NCI-H526 (cell line): ENCODE data around the gene ADARB2.

Experiments used
- DNase-seq, 2 experiments: peaks; one replicate each; lab custom pipeline; 2025; lab: John Stamatoyannopoulos, UW

ADARB2 gene

DNA sequence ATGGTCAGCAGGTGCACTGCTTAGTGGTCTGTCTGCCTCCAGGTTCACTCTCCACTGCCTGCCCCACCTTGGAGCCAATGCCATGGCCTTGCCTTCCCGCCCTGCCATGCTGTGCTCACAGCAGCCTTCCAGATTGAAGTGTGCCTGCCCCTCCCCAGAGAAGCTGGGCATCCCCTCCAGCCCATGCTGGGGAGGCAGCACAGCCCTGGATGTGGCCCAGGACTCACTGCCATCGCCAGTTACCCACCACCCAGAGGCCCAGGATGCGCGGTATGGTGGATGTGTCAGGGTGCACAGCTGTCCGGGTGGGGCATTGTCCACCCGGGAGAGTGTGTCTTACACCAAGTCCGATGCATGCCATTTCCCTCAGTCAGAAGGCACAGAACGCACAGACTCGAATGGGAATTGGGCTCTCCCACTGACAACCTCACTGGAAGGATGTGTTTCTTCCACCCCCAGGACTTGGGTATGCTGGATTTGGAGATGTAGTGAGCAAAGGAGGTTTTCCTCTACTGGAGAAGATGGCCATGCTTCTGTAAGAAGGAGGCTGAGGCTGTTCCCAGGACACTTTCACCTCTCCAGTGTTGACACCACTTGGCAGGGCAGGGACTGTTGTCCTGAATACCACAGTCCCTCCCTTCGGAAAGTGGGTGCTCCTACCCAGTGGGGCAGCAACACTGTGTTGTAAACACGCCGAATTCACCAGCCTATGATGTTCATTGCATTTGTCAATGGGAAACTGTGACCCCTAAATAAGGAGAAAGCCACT is 122.0 kb downstream of the ADARB2 start:
- no peak for DNase-seq

DNA sequence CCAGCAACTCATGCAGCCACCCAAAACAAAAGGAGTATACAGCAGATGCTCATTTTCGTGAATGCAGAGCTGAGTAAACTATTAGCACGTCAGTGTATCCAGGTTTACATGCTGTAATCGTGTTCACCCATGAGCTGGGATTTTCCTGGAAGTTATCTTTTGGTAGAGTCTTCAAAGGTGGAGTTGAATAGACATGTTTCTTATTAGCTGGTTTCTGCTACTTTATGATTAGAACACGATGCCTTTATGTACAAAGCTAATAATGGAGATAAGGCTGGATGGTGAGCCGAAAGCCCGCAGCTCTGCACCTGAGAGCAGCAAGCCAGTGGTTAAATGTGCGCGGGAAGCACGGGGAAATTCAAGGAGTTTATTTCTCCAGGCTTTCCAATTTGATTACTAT is 123.8 kb downstream of the ADARB2 start:
- DNase-seq: no peak

DNA sequence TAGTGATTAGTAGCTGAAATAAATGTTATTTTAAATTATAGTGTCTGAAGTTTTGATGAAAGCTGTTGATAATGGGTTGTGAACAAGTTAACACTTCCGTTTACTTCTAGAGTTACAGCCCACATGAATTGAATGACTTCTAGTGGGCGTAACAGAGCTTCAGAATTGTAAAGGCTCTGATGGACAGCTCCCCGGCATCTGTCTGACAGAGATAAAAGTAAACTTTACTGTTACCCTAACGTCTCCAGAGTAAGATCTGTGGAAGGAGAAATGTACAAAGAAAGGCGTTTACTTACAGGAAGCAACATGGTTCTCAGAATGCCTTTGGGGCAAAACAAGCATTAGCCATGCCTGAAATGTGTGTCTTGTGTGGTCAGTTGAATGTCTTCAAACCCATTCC is 124.4 kb downstream of the ADARB2 start:
- no peak for DNase-seq

DNA sequence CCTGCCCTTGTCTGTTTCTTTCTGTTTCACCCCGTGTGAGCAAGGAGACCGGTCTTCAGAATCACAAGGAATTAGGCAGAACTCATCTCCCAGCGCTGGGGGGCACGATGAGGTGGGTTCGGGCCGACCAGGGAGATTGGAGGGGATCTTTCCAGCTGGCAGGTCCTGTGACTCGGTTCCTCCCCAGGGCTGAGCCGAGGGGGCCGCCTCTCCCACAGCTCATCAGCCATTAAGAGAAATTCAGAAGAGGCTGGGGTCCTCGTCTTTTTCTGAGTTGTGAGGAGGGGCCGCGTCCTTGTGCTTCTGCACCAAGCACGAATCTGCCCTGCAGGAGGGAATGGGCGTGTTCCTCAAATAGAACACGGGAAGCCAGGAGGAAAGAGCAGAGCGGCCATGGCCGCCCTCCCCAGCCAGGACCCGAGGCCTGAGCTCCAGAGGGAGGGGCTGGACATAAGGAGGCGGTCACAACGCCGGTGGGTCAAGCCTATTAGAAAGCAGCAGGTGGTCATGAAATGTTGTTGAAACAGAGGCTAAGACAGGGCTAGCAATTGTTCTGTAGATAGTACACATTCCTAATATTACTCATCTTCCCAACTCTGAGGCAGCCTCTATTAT is 125.3 kb downstream of the ADARB2 start:
- no peak for DNase-seq

DNA sequence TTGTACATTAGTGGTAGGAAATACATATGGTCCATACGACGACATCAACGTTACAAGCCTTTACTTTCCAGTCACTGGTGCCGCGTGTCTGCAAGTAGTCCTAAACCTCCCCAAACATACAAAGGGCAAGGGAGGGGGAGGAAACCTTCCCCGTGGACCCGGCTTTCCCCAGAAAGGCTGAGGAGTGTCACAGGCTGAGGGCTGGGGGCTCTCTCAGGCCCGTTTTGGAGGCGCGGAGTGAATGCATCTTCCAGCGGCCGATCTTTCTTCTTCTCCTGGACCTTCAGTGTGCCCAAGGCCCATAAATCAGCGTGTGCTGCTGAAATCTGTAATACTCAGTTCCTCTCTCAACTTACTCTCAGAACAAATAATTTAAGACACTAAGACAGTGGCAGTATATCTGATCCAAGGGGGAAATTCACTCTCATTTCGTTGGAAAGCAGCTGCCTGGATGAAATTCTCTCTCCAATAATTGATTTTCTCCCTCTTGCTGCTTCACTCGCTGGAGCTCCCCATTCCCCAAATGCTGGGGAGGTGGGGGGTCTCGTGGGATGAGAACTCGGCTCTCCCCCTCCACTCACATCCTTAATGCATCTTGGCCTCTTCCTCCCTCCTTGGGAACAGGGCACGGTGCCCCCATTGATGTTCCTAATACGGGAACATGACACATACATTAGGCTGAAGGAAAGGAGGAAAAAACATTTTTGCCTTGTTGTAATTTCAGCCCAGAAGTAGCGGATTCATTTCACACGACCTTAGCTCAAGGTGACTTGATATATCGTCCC is 126.1 kb downstream of the ADARB2 start:
- DNase-seq: no peak

DNA sequence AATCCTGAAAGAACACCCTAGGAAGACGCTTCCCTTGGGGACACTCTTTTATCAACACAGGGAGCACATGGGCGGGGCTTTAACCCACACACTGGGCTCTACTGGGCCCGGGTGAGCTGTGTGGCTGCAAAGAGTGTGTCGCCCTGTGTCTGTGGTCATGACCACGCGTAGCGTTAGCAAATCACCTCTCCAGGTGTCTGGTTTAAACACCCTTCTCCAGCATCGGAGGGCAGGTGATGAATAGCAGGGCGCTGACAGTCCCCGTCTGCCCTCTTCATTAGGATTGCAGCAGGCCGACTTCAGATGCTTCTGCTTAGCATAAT is 127.7 kb downstream of the ADARB2 start:
- DNase-seq: peak; percentile 33 to 67

DNA sequence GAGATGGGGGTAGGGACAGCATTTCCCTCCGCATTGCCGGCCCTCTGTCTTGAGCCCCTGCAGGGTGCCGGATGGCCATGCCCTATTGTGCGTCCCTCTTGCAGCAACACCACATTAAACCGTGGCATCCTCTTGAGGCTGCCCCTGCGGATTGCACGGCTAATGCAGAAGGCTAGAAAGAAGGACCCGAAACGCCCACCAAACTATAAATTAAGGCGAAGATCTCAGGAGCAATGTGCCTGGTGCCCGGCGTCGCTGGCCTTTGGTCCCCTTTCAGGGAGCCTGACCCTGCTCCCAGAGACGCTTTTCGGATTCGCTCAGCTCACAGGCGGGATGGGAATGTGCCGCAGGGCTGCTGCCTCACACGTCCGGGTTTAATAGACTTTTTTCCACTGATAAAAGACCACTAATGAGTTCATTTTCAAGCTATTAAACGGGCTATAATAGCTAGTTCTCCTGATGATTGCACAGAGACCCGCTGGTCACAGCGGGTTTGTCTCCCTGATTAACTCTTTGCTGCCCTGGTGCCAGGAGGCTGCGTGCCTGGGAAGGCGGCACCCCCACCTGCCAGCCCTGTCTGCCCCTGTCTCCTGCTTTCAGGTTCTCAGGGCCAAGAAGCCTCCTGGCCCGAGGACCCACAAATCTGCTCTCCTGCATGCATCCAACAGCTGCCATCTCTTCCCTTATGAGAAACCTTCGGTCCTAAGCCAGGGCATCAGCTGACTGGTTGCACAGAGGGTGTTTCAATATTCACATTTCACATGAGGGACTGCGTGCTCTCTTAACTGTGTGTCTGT is 128.3 kb downstream of the ADARB2 start:
- no peak for DNase-seq

DNA sequence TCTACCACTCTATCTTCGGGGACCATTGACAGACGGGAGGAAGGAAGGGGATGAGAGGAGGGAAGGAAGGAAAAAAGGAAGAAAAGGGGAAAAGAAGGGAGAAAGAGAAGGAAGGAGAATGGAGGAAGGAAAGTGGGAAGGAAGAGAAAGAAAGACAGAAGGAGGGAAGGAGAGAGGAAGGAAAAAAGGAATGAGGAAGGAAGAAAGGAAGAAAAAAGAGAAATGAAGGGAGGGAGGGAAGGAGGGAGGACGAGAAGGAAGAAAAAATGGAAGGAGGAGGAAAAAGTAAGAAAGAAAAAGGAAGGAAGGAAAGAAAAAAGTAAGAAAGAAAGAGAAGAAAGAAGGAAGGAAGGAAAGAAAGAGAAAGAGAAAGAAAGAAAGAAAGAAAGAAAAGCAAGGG is 128.9 kb downstream of the ADARB2 start:
- no peak for DNase-seq

DNA sequence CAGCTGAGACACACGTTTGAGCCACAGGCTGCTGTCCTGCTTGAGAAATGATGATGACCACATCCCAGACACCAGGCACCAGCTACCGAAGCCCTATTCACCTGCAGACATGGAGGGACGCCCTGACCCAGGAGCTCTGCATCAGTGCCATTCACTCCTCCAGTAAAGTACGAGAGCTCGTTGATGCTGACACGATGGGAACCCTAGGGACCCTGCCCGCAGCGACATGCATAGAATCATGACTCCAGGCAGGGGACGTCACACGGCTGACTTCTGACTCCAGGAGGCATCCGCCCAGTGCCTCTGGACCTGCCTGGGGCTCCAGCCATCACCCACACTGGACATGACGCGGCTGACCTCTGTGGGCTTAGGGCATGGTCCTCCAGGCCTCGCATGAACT is 129.9 kb downstream of the ADARB2 start:
- DNase-seq: no peak

DNA sequence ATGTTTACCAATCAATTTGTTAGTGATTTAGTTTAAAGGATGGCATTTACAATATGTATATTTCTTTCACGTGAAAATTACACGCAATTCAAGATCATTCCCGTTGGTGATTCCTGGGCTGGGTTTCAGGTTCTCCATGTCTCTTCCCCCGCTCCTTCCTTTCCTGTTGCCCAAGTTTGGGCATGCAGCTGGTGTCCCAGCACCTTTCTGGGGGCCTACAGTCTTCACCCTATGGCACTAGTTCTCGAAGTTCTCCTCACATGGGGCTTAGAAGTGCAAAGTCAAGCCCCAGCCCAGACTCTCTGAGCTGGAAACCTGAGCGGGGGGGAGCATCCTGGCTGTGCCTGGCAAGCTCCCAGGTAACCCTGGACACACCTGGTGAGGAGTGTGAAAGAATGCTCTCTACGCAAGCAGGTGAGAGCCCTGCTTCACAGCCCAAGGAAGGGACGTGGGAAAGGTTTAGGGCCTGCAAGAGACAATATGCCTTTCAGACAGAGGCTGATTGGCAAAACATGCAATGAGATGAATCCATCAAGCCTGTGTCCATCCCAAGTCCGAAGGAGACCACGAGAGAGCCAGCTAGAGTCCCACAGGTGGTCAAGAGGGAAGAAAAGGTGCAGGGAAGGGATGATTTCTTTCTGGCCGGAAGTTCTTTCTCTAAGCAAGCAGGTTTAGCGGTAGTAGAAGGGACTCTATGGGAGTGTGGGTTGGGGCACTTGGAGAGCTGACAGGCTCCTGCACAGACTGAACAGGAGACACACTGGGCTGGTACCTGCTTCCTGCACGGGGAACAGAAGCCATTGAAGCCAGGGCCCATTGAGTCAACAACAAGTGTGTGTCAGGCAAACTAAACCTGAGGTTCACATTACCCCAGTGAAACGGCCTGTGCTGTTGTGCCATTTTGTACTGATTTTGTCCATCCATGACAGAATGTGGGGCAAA is 131.1 kb downstream of the ADARB2 start:
- no peak for DNase-seq

DNA sequence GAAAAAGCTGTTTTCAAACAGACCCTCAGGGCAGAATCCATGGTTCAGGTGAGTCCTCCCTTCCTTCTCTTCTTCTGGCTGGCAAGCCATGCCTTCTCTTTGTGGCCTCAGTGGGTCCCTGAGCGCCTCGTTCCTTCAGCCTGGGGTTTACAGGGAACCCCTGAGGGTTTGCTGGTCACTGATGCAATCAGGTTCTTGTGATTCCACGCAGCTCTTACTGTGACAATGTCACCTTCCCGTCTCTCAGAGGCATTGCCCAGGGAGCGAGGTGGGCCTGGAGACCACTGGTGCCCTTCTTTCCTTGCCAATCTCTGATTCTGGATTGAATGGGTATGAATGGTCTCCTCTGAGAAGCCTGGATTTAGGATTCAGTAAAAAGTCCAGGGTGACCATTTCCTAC is 132.2 kb downstream of the ADARB2 start:
- no peak for DNase-seq

DNA sequence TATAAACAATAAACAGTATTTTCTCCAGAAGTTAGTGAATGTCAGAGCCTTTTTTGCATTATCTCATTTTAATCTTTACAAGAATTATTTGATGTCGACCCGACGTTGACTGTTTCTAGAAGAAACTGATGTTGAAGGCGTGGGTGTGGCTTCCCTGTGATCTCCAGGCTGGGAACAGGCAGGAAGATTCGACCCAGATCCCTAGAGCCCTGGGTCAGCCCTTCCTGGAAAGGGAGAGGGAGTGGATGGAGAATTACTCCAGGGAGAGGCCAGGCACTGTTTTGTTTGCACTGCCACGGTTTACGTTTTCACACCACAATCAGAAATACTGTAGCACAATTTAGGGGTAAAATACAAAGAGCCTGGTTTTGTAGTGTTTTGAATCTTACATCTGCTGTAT is 133.1 kb downstream of the ADARB2 start:
- DNase-seq: no peak

DNA sequence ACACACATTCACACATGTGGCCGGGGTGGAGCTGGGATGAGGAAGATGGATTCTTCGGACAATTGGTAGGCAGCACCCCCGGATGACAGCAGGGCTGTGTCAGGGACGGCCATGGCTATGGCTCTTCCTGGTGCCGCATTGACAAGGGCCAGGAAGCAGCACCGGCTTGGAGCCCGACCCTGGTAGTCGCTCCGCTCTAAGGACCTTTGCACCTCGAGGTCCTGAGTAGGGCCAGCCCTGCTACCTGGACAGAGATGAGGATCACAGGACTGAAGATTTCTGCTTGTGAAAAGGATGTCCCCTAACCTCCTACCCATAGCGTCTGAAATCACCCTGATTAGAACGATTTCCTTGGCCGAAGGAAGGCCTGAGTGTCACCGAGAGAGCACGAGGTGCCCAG is 134.1 kb downstream of the ADARB2 start:
- no peak for DNase-seq

DNA sequence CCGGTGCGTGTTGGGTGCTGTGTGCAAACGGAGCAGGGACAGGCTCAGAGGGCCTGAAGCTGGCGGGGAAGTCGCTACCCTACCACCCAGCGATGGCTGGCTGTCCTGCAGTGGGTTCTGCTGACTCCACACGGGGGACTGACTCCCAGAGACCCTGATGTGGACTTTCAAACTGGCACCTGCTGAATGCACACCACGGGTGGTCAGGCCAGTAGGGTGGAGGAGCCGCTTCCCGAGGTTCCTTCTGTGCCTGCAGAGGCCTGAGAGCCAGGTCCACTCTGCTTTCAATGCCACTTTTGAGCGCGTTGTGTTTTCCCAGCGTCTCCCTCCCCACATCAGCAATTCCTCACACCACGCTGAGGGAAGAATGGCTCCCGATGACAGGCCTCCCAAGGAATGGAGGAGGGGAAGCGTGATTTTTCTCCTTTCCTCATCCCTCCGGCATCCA is 135.3 kb downstream of the ADARB2 start:
- no peak for DNase-seq

DNA sequence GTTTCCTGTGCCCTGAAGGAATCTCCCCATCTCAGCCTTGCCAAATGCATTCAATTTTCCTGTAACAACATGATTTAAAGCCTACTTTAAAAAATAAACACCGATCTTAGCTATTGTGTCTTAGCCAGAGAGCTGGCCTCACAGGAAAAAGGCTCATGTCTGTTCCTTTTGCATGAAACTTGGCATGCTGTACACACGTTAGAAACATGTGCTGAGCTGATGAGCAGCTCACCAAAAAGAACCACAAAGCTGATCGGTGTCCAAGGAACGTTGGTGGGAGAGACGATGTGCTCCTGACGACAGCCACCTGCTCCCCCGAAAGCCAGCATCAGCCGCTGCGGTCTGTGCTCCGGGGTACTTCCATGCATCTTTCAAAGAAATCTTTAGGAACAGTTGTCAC is 135.9 kb downstream of the ADARB2 start:
- no peak for DNase-seq

DNA sequence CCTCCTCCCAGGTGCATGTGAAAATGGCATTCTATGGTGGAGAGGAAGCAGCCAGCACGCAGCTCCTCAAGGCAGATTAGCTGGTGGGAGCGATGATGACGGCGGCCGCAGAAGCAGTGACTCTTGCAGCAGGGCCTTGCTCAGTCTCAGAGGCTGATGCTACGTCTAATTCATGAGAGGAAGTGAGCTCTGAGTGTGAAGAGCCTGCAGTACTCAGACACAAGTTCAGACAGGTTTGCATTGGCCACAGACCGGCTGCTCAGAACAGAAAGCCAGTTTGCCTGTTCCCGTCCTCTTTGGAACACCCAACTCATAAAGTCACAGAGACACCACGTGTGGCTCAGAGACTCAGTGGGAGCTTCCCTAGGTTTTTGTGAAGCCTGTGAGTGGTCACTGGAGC is 136.5 kb downstream of the ADARB2 start:
- peak in 1 of 2 experiments; percentile 46 for DNase-seq

DNA sequence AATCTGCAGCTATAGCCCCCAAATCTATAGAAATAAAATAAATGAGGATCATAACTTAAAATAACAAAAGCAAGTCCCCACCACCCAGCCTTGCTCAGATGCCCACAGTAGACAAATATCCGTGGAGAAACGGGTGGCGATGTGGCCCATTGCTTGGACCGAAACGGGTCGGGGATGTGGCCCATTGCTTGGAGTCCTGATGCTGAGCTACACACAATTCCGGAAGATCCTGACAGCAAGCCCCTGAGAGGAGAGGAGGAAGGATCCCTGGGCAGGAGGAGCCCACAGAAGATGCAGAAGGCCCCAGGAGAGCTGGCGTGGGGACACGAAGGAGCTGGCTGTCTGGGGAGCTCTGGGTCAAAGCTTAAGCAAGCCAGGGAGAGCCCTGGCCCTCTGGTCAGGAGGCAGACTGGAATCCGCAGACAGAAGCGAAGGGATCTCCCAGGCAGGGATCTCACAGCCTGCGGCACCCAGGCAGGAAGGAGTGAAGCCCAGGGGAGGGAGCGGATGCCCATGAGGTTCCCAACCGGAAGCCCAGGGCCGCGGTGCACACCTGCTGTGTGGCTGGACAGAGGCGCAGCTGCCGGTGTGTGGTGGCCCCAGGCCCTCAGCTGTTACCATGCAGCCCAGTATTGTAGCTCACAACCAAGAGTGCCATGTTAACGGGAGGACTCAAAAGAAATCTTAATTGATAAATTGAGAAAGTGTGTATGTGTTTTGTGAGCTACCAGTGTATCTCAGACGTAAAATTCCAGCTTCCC is 138.8 kb downstream of the ADARB2 start:
- no peak for DNase-seq

DNA sequence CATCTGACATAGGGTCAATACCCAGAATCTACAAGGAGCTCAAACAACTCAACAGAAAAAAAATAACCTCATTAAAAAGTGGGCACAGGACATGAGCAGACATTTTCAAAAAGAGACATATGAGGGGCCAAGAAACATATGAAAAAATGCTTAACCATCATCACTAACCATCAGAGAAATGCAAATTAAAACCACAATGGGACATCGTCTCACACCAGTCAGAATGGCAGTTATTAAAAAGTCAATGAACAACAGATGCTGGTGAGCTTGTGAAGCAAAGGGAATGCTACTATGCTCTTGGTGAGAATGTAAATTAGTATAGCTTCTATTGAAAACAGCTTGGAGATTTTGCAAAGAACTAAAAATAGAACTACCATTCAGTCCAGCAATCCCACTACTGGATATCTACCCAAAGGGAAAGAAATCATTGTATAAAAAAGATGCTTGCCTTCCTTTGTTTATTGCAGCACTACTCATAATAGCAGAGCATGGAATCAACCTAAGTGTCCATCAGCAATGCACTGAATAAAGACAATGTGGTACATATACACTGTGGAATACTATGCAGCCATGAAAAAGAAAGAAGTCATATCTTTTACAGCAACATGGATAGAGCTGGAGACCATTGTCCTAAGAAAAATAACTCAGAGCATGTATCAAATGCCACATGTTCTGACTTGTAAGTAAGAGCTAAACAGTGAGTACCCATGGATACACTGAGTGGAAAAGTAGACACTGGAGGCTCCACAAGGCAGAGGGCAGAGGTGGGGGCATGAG is 139.8 kb downstream of the ADARB2 start:
- peak; percentile 76 to 79 for DNase-seq

DNA sequence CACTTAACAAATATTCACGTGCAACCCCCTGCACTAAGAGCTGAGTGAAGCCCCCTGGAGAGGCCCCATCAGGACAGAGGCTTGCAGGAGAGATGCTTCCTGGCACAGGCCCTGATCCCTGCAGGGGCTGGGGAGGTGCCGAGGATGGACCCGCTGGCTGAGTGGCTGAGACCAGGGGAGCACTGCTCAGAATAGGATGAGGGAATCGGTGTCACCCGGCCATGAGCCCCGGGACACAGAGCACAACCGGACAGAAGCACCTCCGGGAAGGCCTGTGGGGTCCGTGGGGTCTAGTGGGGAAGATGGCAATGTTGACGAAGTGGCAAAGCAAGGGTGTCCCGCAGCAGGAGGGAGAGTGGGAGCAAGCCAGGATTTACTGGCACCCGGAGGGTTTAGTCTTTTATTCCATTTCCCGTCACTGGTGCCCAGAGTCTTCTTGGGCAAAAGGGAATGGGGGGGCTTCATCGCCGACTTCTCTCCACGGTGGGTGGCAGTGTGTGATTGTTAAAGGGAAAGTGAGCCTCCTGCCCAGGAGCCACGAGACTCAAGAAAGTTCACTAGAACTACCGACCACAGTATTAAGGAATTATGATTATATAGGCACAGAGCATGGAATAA is 140.7 kb downstream of the ADARB2 start:
- no peak for DNase-seq
